Right lobe of liver (tissue), 6 donors: Measurements from ENCODE around the gene CHST8. TPM values are rescaled to one million over a fixed set of nuclear protein-coding genes. Genes with fewer than 3 reads are reported as not detected.

Source experiments
- ATAC-seq, 4 donors: fragments of 200-7000 bp; cut with Tn5 transposase; one replicate each; pipeline ENCODE4 v1.9.1; 2020; ENCODE audit warnings: mild to moderate bottlenecking in 4 of 4, moderate library complexity in 4 of 4
- DNase-seq, 3 donors: peaks; one replicate each; pipeline ENCODE4 v3.0.0-alpha.2; 2020
- H3K27ac ChIP-seq, 3 donors: fragments of 200-600 bp; one replicate each; pipeline ENCODE4 v1.8.0; 2022
- H3K27me3 ChIP-seq, 2 donors: fragments of 200-600 bp; one replicate each; pipeline ENCODE4 v1.8.0; 2022
- H3K36me3 ChIP-seq, 4 donors: fragments of 200-600 bp; sonication (generic) in 1 of 4; one replicate each; pipeline versions ENCODE4 v1.5.1 to v1.8.0; 2017 to 2022; ENCODE audit warnings: control low read depth in 1 of 4
- H3K4me1 ChIP-seq, 4 donors: fragments of 200-600 bp; sonication (generic) in 1 of 4; one replicate each; pipeline versions ENCODE4 v1.5.1 to v1.8.0; 2017 to 2022; ENCODE audit warnings: control low read depth in 1 of 4
- H3K4me3 ChIP-seq, 3 donors: fragments of 200-600 bp; one replicate each; pipeline ENCODE4 v1.8.0; 2022
- H3K9me3 ChIP-seq, 4 donors: fragments of 200-600 bp; sonication (generic) in 1 of 4; one replicate each; pipeline versions ENCODE4 v1.5.1 to v1.8.0; 2017 to 2022; ENCODE audit warnings: control low read depth in 1 of 4
- CTCF ChIP-seq, 4 donors: fragments of 200-600 bp in 3 of 4; fragments of 450-650 bp in 1 of 4; IDR thresholded peaks; one replicate each; pipeline versions ENCODE4 v1.5.1 to v1.8.0; 2016 to 2022; ENCODE audit warnings: antibody characterized with exemption in 4 of 4, mild to moderate bottlenecking in 2 of 4
- POLR2A ChIP-seq: fragments of 450-650 bp; IDR thresholded peaks from one replicate; pipeline ENCODE4 v1.6.1; 2017; ENCODE audit warnings: antibody characterized with exemption, mild to moderate bottlenecking
- WGBS: methylation state at CpG from one replicate; pipeline ENCODE4 v1.1.6; 2018; ENCODE audit warnings: low coverage, low lambda C conversion rate; ENCODE audit not compliant: insufficient coverage; ENCODE audit errors: missing lambda C conversion rate; 5-methylcytosine and 5-hydroxymethylcytosine counted together
- intact Hi-C, 2 donors: fragments of 100-400 bp; cut with DNase I; formaldehyde crosslinking; loops; one replicate each; pipeline versions ENCODE4 v1.11.2 to v1.14.1; 2022
- total RNA-seq, 6 experiments: library from RNA; depleted of rRNA in 2 of 6; stranded (reverse); fragments of >200 nt in 2 of 6; fragmentation: NEBNext Ultra II Directional in 3 of 6; extraction: Animal tissue kit (Norgen Biotek cat#: 25700) in 3 of 6; gene quantifications; one replicate each; pipeline versions ENCODE4 v1.1.0 to v1.2.4, GENCODE V29; 2016 to 2023
- donor health status: DM: no; HTN: yes; CAD: no.
- donor health status: DM: no; HTN: no; CAD: no.
- donor health status: DM: no; HTN: no; CAD: no.
- donor health status: DM: no; HTN: yes; CAD: no.
- donor health status: DM: no; HTN: yes; CAD: no.

Gene CHST8
- total RNA-seq, 6 experiments from 2014 or later: 0.12 to 0.19 TPM; not detected in 4

GRCh38 chr19:33718651-33719254 is 97.0 kb downstream of the CHST8 start:
- DNase-seq: no peak
- Histone ChIP-seq H3K9me3 (no peaks in the 10 kb centered on the region), H3K27ac (no peak overlapping the region), H3K36me3 (no peaks in the 10 kb centered on the region), H3K4me3 (no peak overlapping the region), H3K4me1 (no peaks in the 10 kb centered on the region), H3K27me3 (no peaks in the 10 kb centered on the region)
- 21% methylated on average over 8 of the region's 12 CpGs for WGBS
- TF ChIP-seq POLR2A: no peak
- TF ChIP-seq CTCF (IDR thresholded peaks at IDR 0.05): no peak
- intact Hi-C loops: no loop called here
- ATAC-seq: no peak

GRCh38 chr19:33719366-33720154 is 97.8 kb downstream of the CHST8 start:
- Histone ChIP-seq H3K4me1 (no peaks in the 10 kb centered on the region), H3K9me3 (no peaks in the 10 kb centered on the region), H3K36me3 (no peaks in the 10 kb centered on the region), H3K27ac (no peak overlapping the region), H3K4me3 (no peak overlapping the region), H3K27me3 (no peaks in the 10 kb centered on the region)
- DNase-seq: no peak
- no peak for TF ChIP-seq CTCF (IDR thresholded peaks at IDR 0.05)
- TF ChIP-seq POLR2A: no peak
- intact Hi-C loops: no loop called here
- WGBS: 47% methylated on average over 8 of the region's 13 CpGs
- no peak for ATAC-seq

- Histone ChIP-seq H3K9me3 (no peaks in the 10 kb centered on the region), H3K27ac (no peak overlapping the region), H3K4me3 (no peak overlapping the region), H3K4me1 (no peaks in the 10 kb centered on the region), H3K27me3 (no peaks in the 10 kb centered on the region), H3K36me3 (no peaks in the 10 kb centered on the region)
- 80% methylated on average over 3 of the region's 3 CpGs for WGBS
- TF ChIP-seq CTCF (IDR thresholded peaks at IDR 0.05): no peak
- TF ChIP-seq POLR2A: no peak
- DNase-seq (no peak), ATAC-seq (no peak)
- intact Hi-C loops: no loop called here
Measured at GRCh38 chr19:33720155-33720493, 98.4 kb downstream of the CHST8 start.

GRCh38 chr19:33720691-33721682 is 99.2 kb downstream of the CHST8 start:
- DNase-seq: no peak
- intact Hi-C loops: no loop called here

More at GRCh38 chr19:33720691-33721682, 99.2 kb downstream of the CHST8 start:
- TF ChIP-seq POLR2A (no peak), CTCF (IDR thresholded peaks at IDR 0.05) (no peak)
- Histone ChIP-seq H3K9me3 (no peaks in the 10 kb centered on the region), H3K36me3 (no peaks in the 10 kb centered on the region), H3K27me3 (no peaks in the 10 kb centered on the region), H3K4me1 (no peaks in the 10 kb centered on the region), H3K27ac (no peak overlapping the region), H3K4me3 (no peak overlapping the region)
- WGBS: 50% methylated on average over 1 of the region's 9 CpGs
- ATAC-seq: no peak
